ENCODE measurements around the gene ZNRF1. TPM values are rescaled to one million over a fixed set of nuclear protein-coding genes. Genes with fewer than 3 reads are reported as not detected.

ZNRF1 gene
- total RNA-seq, 2 donors from 2014 or later, result 9.3 to 21.4 TPM

DNA sequence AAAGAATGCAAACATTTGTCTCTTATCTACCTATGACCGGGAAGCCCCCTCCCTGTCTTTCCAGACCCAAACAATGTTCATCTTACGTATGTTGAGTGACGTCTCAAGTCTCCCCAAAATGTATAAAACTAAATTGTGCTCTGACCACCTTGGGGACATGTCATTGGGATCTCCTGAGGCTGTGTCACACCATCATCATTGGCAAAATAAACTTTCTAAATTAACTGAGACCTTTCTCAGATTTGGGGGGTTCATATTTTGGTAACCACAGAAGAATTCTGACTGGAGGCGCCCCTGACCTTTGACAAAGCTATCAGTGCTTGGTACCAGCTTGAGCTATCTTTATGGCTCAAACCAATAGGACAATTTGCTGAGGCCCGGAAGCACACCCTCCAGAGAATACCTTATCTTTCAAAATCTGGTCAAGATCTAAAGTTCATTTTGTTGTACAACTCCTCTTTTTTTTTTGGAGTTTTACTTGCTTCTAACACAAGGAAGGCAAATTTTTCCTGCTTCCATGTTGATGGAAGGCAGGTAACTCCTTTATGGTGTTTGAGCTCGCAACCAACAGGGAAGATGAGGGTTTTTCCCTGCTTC is 120.2 kb downstream of the ZNRF1 start:
- TF ChIP-seq POLR2A (IDR thresholded peaks at IDR 0.05), result no peak
- TF ChIP-seq CTCF (IDR thresholded peaks at IDR 0.05), result no peak
- ATAC-seq (no peak), DNase-seq (no peak)
- no peaks in the 10 kb centered on the region for H3K36me3 ChIP-seq (replicated peaks in 1 of 2; ENCODE audit: insufficient read depth in 1 of 2, low read depth in 2 of 2)
- H3K4me3 ChIP-seq, result no peak overlapping the region
- intact Hi-C loops (cut with DNase I), result loop anchor here (10.0 kb wide), 1 partner anchor 414 kb away; the partner anchor contains the start of gene MLKL
- H3K27me3 ChIP-seq, result no peaks in the 10 kb centered on the region
- no peak overlapping the region for H3K27ac ChIP-seq
- H3K9me3 ChIP-seq, result peaks cover 0 to 4% (median 0%) of the 10 kb centered on the region in 3 donors
- peaks cover 18% of the 10 kb centered on the region for H3K4me1 ChIP-seq
- 80 to 90% methylated on average over 6 of the region's 6 CpGs for WGBS, 2 donors

- H3K9me3 ChIP-seq, result peaks cover 0 to 4% (median 0%) of the 10 kb centered on the region in 3 donors
Observed at GRCh38 chr16:75120253-75120652, 121.4 kb downstream of the ZNRF1 start.

GRCh38 chr16:75121949-75122568 is 123.2 kb downstream of the ZNRF1 start:
- TF ChIP-seq POLR2A (IDR thresholded peaks at IDR 0.05), result no peak
- no peak for TF ChIP-seq CTCF (IDR thresholded peaks at IDR 0.05)
- Histone ChIP-seq H3K9me3 (peaks cover 0 to 4% (median 0%) of the 10 kb centered on the region in 3 donors), H3K27me3 (no peaks in the 10 kb centered on the region), H3K4me1 (no peaks in the 10 kb centered on the region), H3K36me3 (replicated peaks in 1 of 2; ENCODE audit: insufficient read depth in 1 of 2, low read depth in 2 of 2) (no peaks in the 10 kb centered on the region), H3K27ac (no peak overlapping the region), H3K4me3 (no peak overlapping the region)
- no peak for DNase-seq
- intact Hi-C loops (cut with DNase I), result no loop called here
- no peak for ATAC-seq
- 80% methylated on average over 6 of the region's 6 CpGs for WGBS, 2 donors

More at GRCh38 chr16:75120253-75120652, 121.4 kb downstream of the ZNRF1 start:
- DNase-seq (no peak), ATAC-seq (no peak)
- Histone ChIP-seq H3K27ac (no peak overlapping the region), H3K36me3 (replicated peaks in 1 of 2; ENCODE audit: insufficient read depth in 1 of 2, low read depth in 2 of 2) (no peaks in the 10 kb centered on the region), H3K27me3 (no peaks in the 10 kb centered on the region), H3K4me1 (peaks cover 11% of the 10 kb centered on the region), H3K4me3 (no peak overlapping the region)
- intact Hi-C loops (cut with DNase I), result no loop called here
- TF ChIP-seq CTCF (IDR thresholded peaks at IDR 0.05), result no peak
- TF ChIP-seq POLR2A (IDR thresholded peaks at IDR 0.05), result no peak
- 52 to 61% methylated on average over 4 of the region's 4 CpGs for WGBS, 2 donors

GRCh38 chr16:75122609-75123008 is 123.8 kb downstream of the ZNRF1 start:
- TF ChIP-seq POLR2A (IDR thresholded peaks at IDR 0.05) (no peak), CTCF (IDR thresholded peaks at IDR 0.05) (no peak)
- WGBS, 2 donors, result 93 to 94% methylated on average over 1 of the region's 1 CpG
- H3K4me1 ChIP-seq, result no peaks in the 10 kb centered on the region
- intact Hi-C loops (cut with DNase I), result no loop called here
- H3K9me3 ChIP-seq, result peaks cover 0 to 4% (median 0%) of the 10 kb centered on the region in 3 donors
- no peak for DNase-seq
- H3K4me3 ChIP-seq, result no peak overlapping the region
- no peaks in the 10 kb centered on the region for H3K36me3 ChIP-seq (replicated peaks in 1 of 2; ENCODE audit: insufficient read depth in 1 of 2, low read depth in 2 of 2)
- no peaks in the 10 kb centered on the region for H3K27me3 ChIP-seq
- no peak overlapping the region for H3K27ac ChIP-seq
- no peak for ATAC-seq
